Body of pancreas (tissue), 4 donors: ENCODE measurements around the gene COIL. TPM values are rescaled to one million over a fixed set of nuclear protein-coding genes. Genes with fewer than 3 reads are reported as not detected.
"Not testable (repeated sequence)": the region's sequence is repeated elsewhere in the genome, so short reads cannot be mapped to it uniquely, and the experiment has no call there.

Source experiments
- ATAC-seq: fragments of 150-250 bp; one replicate; pipeline ENCODE4 v1.9.1; 2016
- DNase-seq, 4 donors: peaks; one replicate each; pipeline ENCODE4 v3.0.0-alpha.2; 2019
- H3K27ac ChIP-seq, 4 donors: fragments of 200-600 bp; sonication (generic); 1 replicate in 3 of 4; 2 replicates in 1 of 4; pipeline versions ENCODE4 v1.5.1 to v1.6.1; 2016 to 2019; ENCODE audit warnings: mild to moderate bottlenecking in 1 of 4, mixed read lengths in 1 of 4, moderate library complexity in 1 of 4
- H3K27me3 ChIP-seq, 2 donors: fragments of 200-600 bp; sonication (generic); one replicate each; pipeline ENCODE4 v1.6.0; 2016; ENCODE audit warnings: mild to moderate bottlenecking in 1 of 2
- H3K36me3 ChIP-seq, 2 donors: fragments of 200-600 bp; sonication (generic); replicated peaks in 1 of 2; 2 replicates each; pipeline ENCODE4 v1.5.1; 2016; ENCODE audit warnings: low read depth in 2 of 2; ENCODE audit not compliant: insufficient read depth in 1 of 2
- H3K4me1 ChIP-seq: fragments of 200-600 bp; sonication (generic); one replicate; pipeline ENCODE4 v1.6.0; 2016
- H3K4me3 ChIP-seq, 2 donors: fragments of 200-600 bp; sonication (generic); 1 replicate in 1 of 2; 2 replicates in 1 of 2; pipeline ENCODE4 v1.5.1; 2016 to 2019
- H3K9me3 ChIP-seq, 3 donors: fragments of 200-600 bp; sonication (generic); 1 replicate in 2 of 3; 2 replicates in 1 of 3; pipeline ENCODE4 v1.5.1; 2016
- CTCF ChIP-seq, 7 experiments: fragments of 450-650 bp in 4 of 7; fragments of 200-600 bp in 3 of 7; sonication (generic) in 3 of 7; IDR thresholded peaks; one replicate each; pipeline ENCODE4 v1.5.1; 2016 to 2019; ENCODE audit warnings: antibody characterized with exemption in 7 of 7
- POLR2A ChIP-seq, 3 donors: fragments of 450-650 bp; IDR thresholded peaks; one replicate each; pipeline ENCODE4 v1.6.1; 2016; ENCODE audit warnings: antibody characterized with exemption in 3 of 3, mild to moderate bottlenecking in 2 of 3
- WGBS, 2 donors: methylation state at CpG; one replicate each; pipeline ENCODE4 v1.1.5; 2017; 5-methylcytosine and 5-hydroxymethylcytosine counted together
- intact Hi-C: fragments of 100-400 bp; cut with DNase I; formaldehyde crosslinking; loops from one replicate; pipeline ENCODE4 v1.15.1; 2023
- total RNA-seq, 2 donors: library from RNA; depleted of rRNA; stranded (reverse); fragments of >200 nt; gene quantifications; one replicate each; pipeline ENCODE4 v1.1.0, GENCODE V29; 2016

COIL gene
- total RNA-seq, 2 donors from 2014 or later: 4.6 to 7.8 TPM

GRCh38 chr17:56987283-56987834 lies 26.5 kb upstream of the COIL start:
- DNase-seq: no peak
- no peaks in the 10 kb centered on the region for H3K36me3 ChIP-seq
- no peak for ATAC-seq
- no peaks in the 10 kb centered on the region for H3K9me3 ChIP-seq
- H3K4me3 ChIP-seq: no peak overlapping the region
- H3K27me3 ChIP-seq: no peaks in the 10 kb centered on the region
- H3K4me1 ChIP-seq: peaks cover 8% of the 10 kb centered on the region
- H3K27ac ChIP-seq: peak overlapping the region in 2 of 4 donors; percentile 20 to 43
- TF ChIP-seq POLR2A (IDR thresholded peaks at IDR 0.05) (no peak), CTCF (IDR thresholded peaks at IDR 0.05) (no peak)
- 82 to 87% methylated on average over 11 of the region's 11 CpGs for WGBS, 2 donors
- intact Hi-C loops: no loop called here

- DNase-seq (no peak), ATAC-seq (no peak)
- Histone ChIP-seq H3K27me3 (no peaks in the 10 kb centered on the region), H3K27ac (peak overlapping the region in 1 of 4 donors; percentile 10), H3K9me3 (no peaks in the 10 kb centered on the region), H3K4me1 (peaks cover 8% of the 10 kb centered on the region), H3K4me3 (no peak overlapping the region), H3K36me3 (no peaks in the 10 kb centered on the region)
- intact Hi-C loops: no loop called here
- WGBS, 2 donors: 83 to 90% methylated on average over 14 of the region's 14 CpGs
- TF ChIP-seq CTCF (IDR thresholded peaks at IDR 0.05) (no peak), POLR2A (IDR thresholded peaks at IDR 0.05) (no peak)
These were observed 24.7 kb upstream of the COIL start for GRCh38 chr17:56985371-56986162.

DNA sequence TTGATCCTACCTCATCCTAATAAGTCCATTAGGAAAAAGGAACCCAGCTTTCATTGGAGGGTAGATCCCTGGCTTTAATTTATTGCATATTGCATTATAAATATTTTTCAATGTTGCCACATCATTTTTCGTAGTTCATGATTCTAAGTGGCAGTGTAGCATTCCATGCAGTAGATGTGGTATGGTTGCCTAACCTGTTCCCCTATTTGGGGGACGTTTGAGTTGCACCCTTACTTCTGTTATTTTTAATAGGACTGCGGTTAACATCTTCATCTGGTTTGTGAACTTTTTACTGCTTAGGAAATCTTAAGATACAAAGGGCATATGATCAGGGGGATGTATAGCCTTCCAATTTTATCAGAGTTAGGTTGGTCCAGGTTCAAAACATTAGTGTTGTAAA lies 22.5 kb upstream of the COIL start:
- WGBS, 2 donors: 61 to 71% methylated on average over 3 of the region's 3 CpGs
- Histone ChIP-seq H3K4me3 (no peak overlapping the region), H3K4me1 (peaks cover 16% of the 10 kb centered on the region), H3K9me3 (no peaks in the 10 kb centered on the region), H3K27me3 (no peaks in the 10 kb centered on the region), H3K27ac (no peak overlapping the region), H3K36me3 (no peaks in the 10 kb centered on the region)
- TF ChIP-seq CTCF (IDR thresholded peaks at IDR 0.05): no peak
- TF ChIP-seq POLR2A (IDR thresholded peaks at IDR 0.05): no peak
- no peak for DNase-seq
- no peak for ATAC-seq
- intact Hi-C loops: no loop called here

GRCh38 chr17:56982312-56982711 lies 21.5 kb upstream of the COIL start:
- no peaks in the 10 kb centered on the region for H3K36me3 ChIP-seq
- WGBS, 2 donors: 84 to 91% methylated on average over 8 of the region's 8 CpGs
- DNase-seq: no peak
- H3K9me3 ChIP-seq: no peaks in the 10 kb centered on the region
- H3K4me3 ChIP-seq: no peak overlapping the region
- peaks cover 11% of the 10 kb centered on the region for H3K4me1 ChIP-seq
- intact Hi-C loops: no loop called here
- ATAC-seq: no peak
- TF ChIP-seq CTCF (IDR thresholded peaks at IDR 0.05) (no peak), POLR2A (IDR thresholded peaks at IDR 0.05) (no peak)
- H3K27ac ChIP-seq: no peak overlapping the region
- no peaks in the 10 kb centered on the region for H3K27me3 ChIP-seq

DNA sequence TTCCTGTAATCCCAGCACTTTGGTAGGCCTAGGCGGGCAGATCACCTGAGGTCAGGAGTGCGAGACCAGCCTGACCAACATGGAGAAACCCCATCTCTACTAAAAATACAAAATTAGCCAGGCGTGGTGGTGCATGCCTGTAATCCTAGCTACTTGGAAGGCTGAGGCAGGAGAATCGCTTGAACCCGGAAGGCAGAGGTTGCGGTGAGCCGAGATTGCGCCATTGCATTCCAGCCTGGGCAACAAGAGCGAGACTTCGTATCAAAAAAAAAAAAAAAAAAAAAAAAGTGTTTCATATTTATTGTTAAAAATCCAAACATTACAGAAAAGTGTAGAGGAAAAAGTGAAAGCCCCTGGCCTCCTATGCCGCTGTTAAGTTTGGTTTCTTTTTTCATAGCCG lies 19.7 kb upstream of the COIL start:
- H3K4me1 ChIP-seq: peaks cover 11% of the 10 kb centered on the region
- H3K36me3 ChIP-seq, DNase-seq, H3K27me3 ChIP-seq, ATAC-seq, H3K27ac ChIP-seq, intact Hi-C loops, H3K4me3 ChIP-seq, H3K9me3 ChIP-seq: not testable (repeated sequence)
- 96% methylated on average over 12 of the region's 12 CpGs for WGBS, 2 donors
